ENCODE measurements around the gene C1R.

Gene C1R

GRCh38 chr12:7073946-7074345, 18.3 kb downstream of the C1R start:
- no peak overlapping the region for H3K4me3 ChIP-seq (ENCODE audit: control insufficient read depth in 1 of 7, extremely low read depth in 1 of 7, insufficient read depth in 4 of 7, low read depth in 2 of 7, low read length in 6 of 7)
- peak in 2 of 3 donors; percentile 58 to 67 for DNase-seq
- H3K9me3 ChIP-seq (ENCODE audit: control extremely low read depth in 1 of 5, control insufficient read depth in 4 of 5, insufficient read depth in 2 of 5, low read depth in 1 of 5, low read length in 4 of 5), result no peaks in the 10 kb centered on the region
- H3K27me3 ChIP-seq (replicated peaks in 2 of 5; ENCODE audit: control insufficient read depth in 4 of 5, insufficient read depth in 5 of 5, low read length in 4 of 5), result no peaks in the 10 kb centered on the region
- no peaks in the 10 kb centered on the region for H3K36me3 ChIP-seq (ENCODE audit: control insufficient read depth in 4 of 4, insufficient read depth in 4 of 4, low read length in 3 of 4)
- ChIA-PET CTCF (interaction anchor here (0.5 to 1.5 kb wide), 8 partner anchors 9 to 50 kb away, joined by 3 to 6 read pairs (median 3); partner anchors contain the start of gene C1S), POLR2A (no interaction called here)
- no peak overlapping the region for H3K27ac ChIP-seq (ENCODE audit: insufficient read depth in 1 of 2, low read depth in 1 of 2, low read length in 2 of 2, poor library complexity in 1 of 2, severe bottlenecking in 2 of 2)
- WGBS (ENCODE audit: insufficient coverage), result no CpG with 5 or more reads among the region's 1 CpG
- H3K4me1 ChIP-seq (ENCODE audit: control extremely low read depth in 1 of 4, control insufficient read depth in 4 of 4, insufficient read depth in 4 of 4, low read length in 3 of 4), result peaks cover 4 to 27% (median 21%) of the 10 kb centered on the region in 4 experiments

DNA sequence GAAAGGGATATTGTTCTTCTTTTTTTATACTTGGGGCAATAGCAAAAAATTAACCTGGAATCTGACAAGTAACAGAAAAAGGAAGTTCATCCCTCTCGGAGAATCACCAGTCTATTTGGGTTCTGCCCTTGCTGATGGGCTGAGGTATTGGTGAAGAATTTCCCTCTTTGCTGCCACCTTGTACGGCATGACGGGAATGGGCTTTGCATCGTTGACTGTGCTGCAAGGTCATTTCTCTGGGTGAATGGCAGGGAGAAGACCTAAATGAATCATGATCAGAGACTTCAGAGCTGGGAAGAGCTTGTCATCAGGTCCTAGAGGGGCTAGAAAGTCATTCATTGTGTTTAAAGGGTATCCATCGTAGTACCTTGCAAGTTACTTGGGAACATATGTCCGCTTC, 19.7 kb downstream of the C1R start:
- ChIA-PET POLR2A (interaction anchor here (0.6 kb wide), 1 partner anchor 38 kb away, joined by 3 read pairs; no protein-coding TSS in a partner anchor), CTCF (interaction anchor here (1.1 to 1.3 kb wide), 4 partner anchors 15 to 39 kb away, joined by 3 read pairs; no protein-coding TSS in a partner anchor)
- no peak for DNase-seq
- Histone ChIP-seq H3K4me3 (ENCODE audit: control insufficient read depth in 1 of 7, extremely low read depth in 1 of 7, insufficient read depth in 4 of 7, low read depth in 2 of 7, low read length in 6 of 7) (no peak overlapping the region), H3K9me3 (ENCODE audit: control extremely low read depth in 1 of 5, control insufficient read depth in 4 of 5, insufficient read depth in 2 of 5, low read depth in 1 of 5, low read length in 4 of 5) (no peaks in the 10 kb centered on the region), H3K36me3 (ENCODE audit: control insufficient read depth in 4 of 4, insufficient read depth in 4 of 4, low read length in 3 of 4) (no peaks in the 10 kb centered on the region), H3K4me1 (ENCODE audit: control extremely low read depth in 1 of 4, control insufficient read depth in 4 of 4, insufficient read depth in 4 of 4, low read length in 3 of 4) (peaks cover 4 to 39% (median 31%) of the 10 kb centered on the region in 4 experiments), H3K27ac (ENCODE audit: insufficient read depth in 1 of 2, low read depth in 1 of 2, low read length in 2 of 2, poor library complexity in 1 of 2, severe bottlenecking in 2 of 2) (no peak overlapping the region), H3K27me3 (replicated peaks in 2 of 5; ENCODE audit: control insufficient read depth in 4 of 5, insufficient read depth in 5 of 5, low read length in 4 of 5) (no peaks in the 10 kb centered on the region)
- 93% methylated on average over 3 of the region's 6 CpGs for WGBS (ENCODE audit: insufficient coverage)

GRCh38 chr12:7072035-7072434, 20.2 kb downstream of the C1R start:
- Histone ChIP-seq H3K9me3 (ENCODE audit: control extremely low read depth in 1 of 5, control insufficient read depth in 4 of 5, insufficient read depth in 2 of 5, low read depth in 1 of 5, low read length in 4 of 5) (no peaks in the 10 kb centered on the region), H3K4me3 (ENCODE audit: control insufficient read depth in 1 of 7, extremely low read depth in 1 of 7, insufficient read depth in 4 of 7, low read depth in 2 of 7, low read length in 6 of 7) (no peak overlapping the region), H3K4me1 (ENCODE audit: control extremely low read depth in 1 of 4, control insufficient read depth in 4 of 4, insufficient read depth in 4 of 4, low read length in 3 of 4) (peaks cover 4 to 39% (median 31%) of the 10 kb centered on the region in 4 experiments), H3K36me3 (ENCODE audit: control insufficient read depth in 4 of 4, insufficient read depth in 4 of 4, low read length in 3 of 4) (no peaks in the 10 kb centered on the region), H3K27me3 (replicated peaks in 2 of 5; ENCODE audit: control insufficient read depth in 4 of 5, insufficient read depth in 5 of 5, low read length in 4 of 5) (no peaks in the 10 kb centered on the region), H3K27ac (ENCODE audit: insufficient read depth in 1 of 2, low read depth in 1 of 2, low read length in 2 of 2, poor library complexity in 1 of 2, severe bottlenecking in 2 of 2) (no peak overlapping the region)
- POLR2A ChIA-PET, result no interaction called here
- DNase-seq, result no peak
- WGBS (ENCODE audit: insufficient coverage), result 96% methylated on average over 6 of the region's 6 CpGs
- CTCF ChIA-PET, result interaction anchor here (0.6 to 1.4 kb wide), 4 partner anchors 14 to 38 kb away, joined by 3 read pairs; no protein-coding TSS in a partner anchor

- no peak for DNase-seq
- Histone ChIP-seq H3K4me3 (ENCODE audit: control insufficient read depth in 1 of 7, extremely low read depth in 1 of 7, insufficient read depth in 4 of 7, low read depth in 2 of 7, low read length in 6 of 7) (no peak overlapping the region), H3K27me3 (replicated peaks in 2 of 5; ENCODE audit: control insufficient read depth in 4 of 5, insufficient read depth in 5 of 5, low read length in 4 of 5) (no peaks in the 10 kb centered on the region), H3K9me3 (ENCODE audit: control extremely low read depth in 1 of 5, control insufficient read depth in 4 of 5, insufficient read depth in 2 of 5, low read depth in 1 of 5, low read length in 4 of 5) (no peaks in the 10 kb centered on the region), H3K36me3 (ENCODE audit: control insufficient read depth in 4 of 4, insufficient read depth in 4 of 4, low read length in 3 of 4) (no peaks in the 10 kb centered on the region), H3K4me1 (ENCODE audit: control extremely low read depth in 1 of 4, control insufficient read depth in 4 of 4, insufficient read depth in 4 of 4, low read length in 3 of 4) (peaks cover 4 to 36% (median 29%) of the 10 kb centered on the region in 4 experiments), H3K27ac (ENCODE audit: insufficient read depth in 1 of 2, low read depth in 1 of 2, low read length in 2 of 2, poor library complexity in 1 of 2, severe bottlenecking in 2 of 2) (peak overlapping the region; percentile 76 to 85)
- POLR2A ChIA-PET, result interaction anchor here (1.7 kb wide), 1 partner anchor 39 kb away, joined by 9 read pairs; the partner anchor contains the start of gene C1RL
- WGBS (ENCODE audit: insufficient coverage), result 93% methylated on average over 3 of the region's 6 CpGs
- CTCF ChIA-PET, result interaction anchor here (0.9 to 5.7 kb wide), 9 partner anchors 8 to 246 kb away, joined by 3 to 47 read pairs (median 5); partner anchors contain the start of gene C1S
These were observed 22.9 kb downstream of the C1R start for GRCh38 chr12:7069386-7069785.

DNA sequence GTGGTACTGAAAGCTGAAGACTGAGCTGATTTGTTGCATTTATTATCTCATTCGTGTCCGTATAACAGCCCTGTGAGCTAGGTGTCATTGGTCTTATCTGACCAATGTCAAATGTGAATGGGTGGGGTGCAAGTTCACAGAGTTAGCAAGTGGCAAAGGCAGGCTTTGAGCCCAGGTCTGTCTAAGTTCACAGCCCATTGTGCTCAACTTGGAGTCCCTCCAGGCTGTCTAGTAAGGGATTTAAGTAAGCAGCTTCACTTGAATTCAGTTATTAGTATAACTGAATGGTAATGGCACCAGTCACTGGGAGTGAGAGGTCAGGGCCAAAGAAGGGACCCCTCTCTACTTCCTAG, 23.3 kb downstream of the C1R start:
- DNase-seq, result peak in 1 of 3 donors; percentile 36
- no peaks in the 10 kb centered on the region for H3K27me3 ChIP-seq (replicated peaks in 2 of 5; ENCODE audit: control insufficient read depth in 4 of 5, insufficient read depth in 5 of 5, low read length in 4 of 5)
- H3K9me3 ChIP-seq (ENCODE audit: control extremely low read depth in 1 of 5, control insufficient read depth in 4 of 5, insufficient read depth in 2 of 5, low read depth in 1 of 5, low read length in 4 of 5), result no peaks in the 10 kb centered on the region
- WGBS (ENCODE audit: insufficient coverage), result 79% methylated on average over 2 of the region's 2 CpGs
- H3K27ac ChIP-seq (ENCODE audit: insufficient read depth in 1 of 2, low read depth in 1 of 2, low read length in 2 of 2, poor library complexity in 1 of 2, severe bottlenecking in 2 of 2), result peak overlapping the region; percentile 76 to 85
- ChIA-PET CTCF (interaction anchor here (0.9 to 5.7 kb wide), 15 partner anchors 9 to 246 kb away, joined by 3 to 47 read pairs (median 4); partner anchors contain the start of genes C1R, C1RL, C1S and LPCAT3), POLR2A (interaction anchor here (1.1 to 1.7 kb wide), 2 partner anchors 40 to 90 kb away, joined by 3 to 9 read pairs; partner anchors contain the start of gene C1RL)
- H3K4me3 ChIP-seq (ENCODE audit: control insufficient read depth in 1 of 7, extremely low read depth in 1 of 7, insufficient read depth in 4 of 7, low read depth in 2 of 7, low read length in 6 of 7), result peak overlapping the region in 1 of 7 experiments; percentile 17
- peaks cover 2 to 31% (median 24%) of the 10 kb centered on the region in 4 experiments for H3K4me1 ChIP-seq (ENCODE audit: control extremely low read depth in 1 of 4, control insufficient read depth in 4 of 4, insufficient read depth in 4 of 4, low read length in 3 of 4)
- no peaks in the 10 kb centered on the region for H3K36me3 ChIP-seq (ENCODE audit: control insufficient read depth in 4 of 4, insufficient read depth in 4 of 4, low read length in 3 of 4)

DNA sequence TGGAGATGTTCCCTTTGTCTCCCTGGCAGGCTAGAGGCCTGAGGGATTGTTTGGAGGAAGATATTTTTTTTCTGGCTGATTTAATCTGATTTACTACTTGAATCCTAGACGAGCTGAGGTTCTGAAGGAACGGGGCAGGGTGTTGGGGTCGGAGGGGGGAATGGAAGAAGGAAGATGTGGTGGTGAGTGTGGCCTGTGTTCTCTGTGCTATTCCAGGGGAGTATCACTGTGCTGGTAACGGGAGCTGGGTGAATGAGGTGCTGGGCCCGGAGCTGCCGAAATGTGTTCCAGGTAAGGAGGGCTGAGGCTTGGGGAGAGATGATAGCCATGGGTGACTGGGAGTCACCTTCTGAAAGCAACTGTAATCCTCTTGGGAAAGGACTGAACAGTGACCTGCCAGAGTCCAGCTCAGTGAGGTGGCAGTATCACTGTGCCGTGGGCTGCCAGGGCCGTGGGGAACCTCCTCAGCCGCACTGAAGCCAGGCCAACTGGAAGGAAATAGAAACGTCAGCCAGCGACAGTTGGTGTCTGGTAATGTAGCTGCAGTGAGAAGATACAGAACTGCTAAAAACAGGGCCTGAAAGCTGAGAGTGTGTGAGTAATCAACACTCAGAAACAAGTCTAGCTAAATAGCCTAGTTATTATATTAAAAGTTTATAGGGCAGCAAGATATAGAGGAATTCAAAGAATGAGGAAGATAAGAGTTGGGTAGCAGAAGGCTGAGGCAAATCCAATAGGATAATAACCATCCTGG, 23.8 kb downstream of the C1R start:
- Histone ChIP-seq H3K9me3 (ENCODE audit: control extremely low read depth in 1 of 5, control insufficient read depth in 4 of 5, insufficient read depth in 2 of 5, low read depth in 1 of 5, low read length in 4 of 5) (no peaks in the 10 kb centered on the region), H3K36me3 (ENCODE audit: control insufficient read depth in 4 of 4, insufficient read depth in 4 of 4, low read length in 3 of 4) (no peaks in the 10 kb centered on the region), H3K27ac (ENCODE audit: insufficient read depth in 1 of 2, low read depth in 1 of 2, low read length in 2 of 2, poor library complexity in 1 of 2, severe bottlenecking in 2 of 2) (peak overlapping the region; percentile 76 to 85), H3K4me1 (ENCODE audit: control extremely low read depth in 1 of 4, control insufficient read depth in 4 of 4, insufficient read depth in 4 of 4, low read length in 3 of 4) (peaks cover 2 to 26% (median 20%) of the 10 kb centered on the region in 4 experiments), H3K27me3 (replicated peaks in 2 of 5; ENCODE audit: control insufficient read depth in 4 of 5, insufficient read depth in 5 of 5, low read length in 4 of 5) (no peaks in the 10 kb centered on the region), H3K4me3 (ENCODE audit: control insufficient read depth in 1 of 7, extremely low read depth in 1 of 7, insufficient read depth in 4 of 7, low read depth in 2 of 7, low read length in 6 of 7) (peak overlapping the region in 2 of 7 experiments; percentile 1 to 25)
- POLR2A ChIA-PET, result interaction anchor here (1.1 to 1.7 kb wide), 2 partner anchors 40 to 90 kb away, joined by 3 to 9 read pairs; partner anchors contain the start of gene C1RL
- CTCF ChIA-PET, result interaction anchor here (0.8 to 5.7 kb wide), 16 partner anchors 9 to 245 kb away, joined by 3 to 47 read pairs (median 4); partner anchors contain the start of genes C1R, C1RL, C1S and LPCAT3
- 43% methylated on average over 10 of the region's 11 CpGs for WGBS (ENCODE audit: insufficient coverage)
- peak; percentile 80 to 96 (median 93) for DNase-seq
